ENCODE results near the gene ZBTB5.
"Not testable (repeated sequence)": the region's sequence is repeated elsewhere in the genome, so short reads cannot be mapped to it uniquely, and the experiment has no call there.

GRCh38 chr9:37514415-37514814 is 49.2 kb upstream of the ZBTB5 start:
- not testable (repeated sequence) for TF ChIP-seq CTCF (IDR thresholded peaks at IDR 0.05 in 4 of 5, conservative IDR thresholded peaks at IDR 0.05 in 1 of 5); POLR2A (IDR thresholded peaks at IDR 0.05)

Data from gastrocnemius medialis (tissue), 4 donors.